Measurements from ENCODE around the gene CHPF2.

Gene CHPF2

GRCh38 chr7:151238924-151239836 lies 6.9 kb downstream of the CHPF2 start:
- Histone ChIP-seq H3K9ac (ENCODE audit: low read depth, low read length) (no peak overlapping the region), H3K4me2 (ENCODE audit: insufficient read depth, low read length) (no peak overlapping the region), H3K9me3 (ENCODE audit: insufficient read depth, low read length, severe bottlenecking) (no peaks in the 10 kb centered on the region), H3K79me2 (ENCODE audit: insufficient read depth, low read length) (peaks cover 29% of the 10 kb centered on the region), H4K20me1 (ENCODE audit: insufficient read depth, low read length) (peaks cover 47% of the 10 kb centered on the region), H3K36me3 (ENCODE audit: insufficient read depth, low read length) (peaks cover 52% of the 10 kb centered on the region), H3K27me3 (ENCODE audit: insufficient read depth, low read length, poor library complexity) (no peaks in the 10 kb centered on the region), H2AFZ (ENCODE audit: low read depth, low read length) (no peak overlapping the region), H3K27ac (ENCODE audit: low read length) (no peak overlapping the region), H3K4me3 (ENCODE audit: low read depth in 1 of 2, low read length in 2 of 2) (no peak overlapping the region), H3K4me1 (ENCODE audit: insufficient read depth, low read length) (peaks cover 35% of the 10 kb centered on the region)
- no peak for TF ChIP-seq EZH2 (IDR thresholded peaks at IDR 0.05; ENCODE audit: borderline replicate concordance, low read depth, low read length, severe bottlenecking)
- no peak for TF ChIP-seq CTCF (IDR thresholded peaks at IDR 0.05; ENCODE audit: borderline replicate concordance, extremely low read depth, low read length, poor library complexity, severe bottlenecking)
- ATAC-seq (ENCODE audit: insufficient read depth, low read depth) = no peak
- no peak for DNase-seq

- no peak overlapping the region for H3K27ac ChIP-seq (ENCODE audit: low read length)
- peaks cover 44% of the 10 kb centered on the region for H4K20me1 ChIP-seq (ENCODE audit: insufficient read depth, low read length)
- ATAC-seq (ENCODE audit: insufficient read depth, low read depth) (no peak), DNase-seq (no peak)
- peaks cover 21% of the 10 kb centered on the region for H3K79me2 ChIP-seq (ENCODE audit: insufficient read depth, low read length)
- no peak overlapping the region for H3K4me2 ChIP-seq (ENCODE audit: insufficient read depth, low read length)
- no peak overlapping the region for H3K9ac ChIP-seq (ENCODE audit: low read depth, low read length)
- TF ChIP-seq CTCF (IDR thresholded peaks at IDR 0.05; ENCODE audit: borderline replicate concordance, extremely low read depth, low read length, poor library complexity, severe bottlenecking) (no peak), EZH2 (IDR thresholded peaks at IDR 0.05; ENCODE audit: borderline replicate concordance, low read depth, low read length, severe bottlenecking) (no peak)
- H3K36me3 ChIP-seq (ENCODE audit: insufficient read depth, low read length) = peaks cover 44% of the 10 kb centered on the region
- no peaks in the 10 kb centered on the region for H3K9me3 ChIP-seq (ENCODE audit: insufficient read depth, low read length, severe bottlenecking)
- no peak overlapping the region for H3K4me3 ChIP-seq (ENCODE audit: low read depth in 1 of 2, low read length in 2 of 2)
- peaks cover 36% of the 10 kb centered on the region for H3K4me1 ChIP-seq (ENCODE audit: insufficient read depth, low read length)
- no peak overlapping the region for H2AFZ ChIP-seq (ENCODE audit: low read depth, low read length)
- peaks cover 6% of the 10 kb centered on the region for H3K27me3 ChIP-seq (ENCODE audit: insufficient read depth, low read length, poor library complexity)
Measured at GRCh38 chr7:151239837-151240459, 7.7 kb downstream of the CHPF2 start.

- DNase-seq (no peak), ATAC-seq (ENCODE audit: insufficient read depth, low read depth) (no peak)
- Histone ChIP-seq H3K36me3 (ENCODE audit: insufficient read depth, low read length) (peaks cover 38% of the 10 kb centered on the region), H3K9ac (ENCODE audit: low read depth, low read length) (no peak overlapping the region), H4K20me1 (ENCODE audit: insufficient read depth, low read length) (peaks cover 38% of the 10 kb centered on the region), H2AFZ (ENCODE audit: low read depth, low read length) (no peak overlapping the region), H3K9me3 (ENCODE audit: insufficient read depth, low read length, severe bottlenecking) (no peaks in the 10 kb centered on the region), H3K4me2 (ENCODE audit: insufficient read depth, low read length) (no peak overlapping the region), H3K27ac (ENCODE audit: low read length) (no peak overlapping the region), H3K27me3 (ENCODE audit: insufficient read depth, low read length, poor library complexity) (peaks cover 12% of the 10 kb centered on the region), H3K4me1 (ENCODE audit: insufficient read depth, low read length) (peaks cover 36% of the 10 kb centered on the region), H3K4me3 (ENCODE audit: low read depth in 1 of 2, low read length in 2 of 2) (no peak overlapping the region), H3K79me2 (ENCODE audit: insufficient read depth, low read length) (peaks cover 15% of the 10 kb centered on the region)
- TF ChIP-seq EZH2 (IDR thresholded peaks at IDR 0.05; ENCODE audit: borderline replicate concordance, low read depth, low read length, severe bottlenecking) (no peak), CTCF (IDR thresholded peaks at IDR 0.05; ENCODE audit: borderline replicate concordance, extremely low read depth, low read length, poor library complexity, severe bottlenecking) (no peak)
Measured at GRCh38 chr7:151240536-151240935, 8.3 kb downstream of the CHPF2 start.

All from DND-41 (cell line).